Psoas muscle (tissue), 8 donors: ENCODE measurements around the gene TCF7L1. TPM values are rescaled to one million over a fixed set of nuclear protein-coding genes. Genes with fewer than 3 reads are reported as not detected.

Source experiments
- ATAC-seq, 4 donors: fragments of 200-7000 bp; cut with Tn5 transposase; one replicate each; pipeline ENCODE4 v1.9.1; 2020; ENCODE audit warnings: moderate library complexity in 3 of 4, mild to moderate bottlenecking in 2 of 4
- DNase-seq, 2 donors: peaks; one replicate each; pipeline ENCODE4 v3.0.0-alpha.2; 2020
- H3K27ac ChIP-seq: fragments of 200-600 bp; one replicate; pipeline ENCODE4 v1.8.0; 2022
- H3K27me3 ChIP-seq, 3 donors: fragments of 200-600 bp in 1 of 3; one replicate each; pipeline versions ENCODE4 v1.6.1 to v1.8.0; 2013 to 2022; ENCODE audit warnings: low read length in 2 of 3, mild to moderate bottlenecking in 2 of 3, moderate library complexity in 1 of 3; ENCODE audit not compliant: insufficient read depth in 3 of 3
- H3K36me3 ChIP-seq, 2 donors: fragments of 200-600 bp in 1 of 2; one replicate each; pipeline versions ENCODE4 v1.6.1 to v1.8.0; 2013 to 2022; ENCODE audit warnings: low read depth in 1 of 2, mild to moderate bottlenecking in 1 of 2, moderate library complexity in 1 of 2; ENCODE audit not compliant: insufficient read depth in 1 of 2
- H3K4me1 ChIP-seq: fragments of 200-600 bp; one replicate; pipeline ENCODE4 v1.8.0; 2022
- H3K4me3 ChIP-seq: fragments of 200-600 bp; one replicate; pipeline ENCODE4 v1.8.0; 2022; ENCODE audit warnings: mild to moderate bottlenecking
- H3K9me3 ChIP-seq: fragments of 200-600 bp; one replicate; pipeline ENCODE4 v1.8.0; 2022
- WGBS, 3 donors: extraction: QIAGEN DNeasy Blood & Tissue Kit; methylation state at CpG; one replicate each; pipeline versions ENCODE4 v1.1.6 to v1.1.7; 2013; 5-methylcytosine and 5-hydroxymethylcytosine counted together
- intact Hi-C, 2 donors: fragments of 100-400 bp; cut with DNase I; formaldehyde crosslinking; loops; one replicate each; pipeline versions ENCODE4 v1.11.0 to v1.14.2; 2022
- polyA plus RNA-seq, 3 donors: library from polyadenylated mRNA; stranded (reverse); fragments of 200-250 nt; gene quantifications; one replicate each; pipeline ENCODE4 v1.2.3, GENCODE V29; 2013
- total RNA-seq, 4 donors: library from RNA; stranded (reverse); fragmentation: NEBNext Ultra II Directional in 2 of 4; extraction: Animal tissue kit (Norgen Biotek cat#: 25700) in 2 of 4; gene quantifications; one replicate each; pipeline versions ENCODE4 v1.2.1 to v1.2.4, GENCODE V29; 2021 to 2023
- TF ChIP-seq, protein P1 (sequence below): fragments of 200-600 bp; IDR thresholded peaks from one replicate; pipeline ENCODE4 v1.8.0; 2022; ENCODE audit warnings: antibody characterized with exemption
- donor health status: healthy with polysubstance abuse.
- donor health status: DM: no; HTN: no; CAD: no; lungs with moderate emphysema.
- donor health status: Bipolar disorder and iron deficiency.
- donor health status: healthy.
- donor health status: DM: yes; HTN: yes; CAD: no.
- donor health status: DM: no; HTN: no; CAD: no.
- donor health status: DM: no; HTN: no; CAD: no.
- donor health status: DM: yes; HTN: yes; CAD: no.

TCF7L1 gene
- total and polyA plus RNA-seq, 7 donors, result 2.1 to 13.3 (median 6.1) TPM

DNA sequence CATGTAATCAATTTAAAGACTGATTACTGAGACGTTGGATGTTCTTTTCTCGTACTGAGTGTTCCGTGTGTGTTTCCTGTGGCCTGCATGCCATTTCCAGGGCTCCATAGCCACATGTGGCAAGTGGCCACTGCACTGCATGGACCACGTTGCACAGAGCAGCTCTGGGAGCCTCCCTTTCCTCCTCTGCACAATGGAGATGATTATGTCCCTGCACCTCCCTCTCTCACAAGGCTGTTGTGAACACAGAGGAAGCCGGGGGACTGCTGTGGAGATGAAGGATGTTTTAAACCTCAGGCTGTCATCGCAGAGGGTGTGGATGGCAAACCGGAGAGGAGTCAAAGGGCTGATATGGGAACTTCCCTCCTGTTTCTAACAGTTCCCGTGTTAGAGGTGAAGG is 106.9 kb downstream of the TCF7L1 start:
- intact Hi-C loops, result no loop called here

DNA sequence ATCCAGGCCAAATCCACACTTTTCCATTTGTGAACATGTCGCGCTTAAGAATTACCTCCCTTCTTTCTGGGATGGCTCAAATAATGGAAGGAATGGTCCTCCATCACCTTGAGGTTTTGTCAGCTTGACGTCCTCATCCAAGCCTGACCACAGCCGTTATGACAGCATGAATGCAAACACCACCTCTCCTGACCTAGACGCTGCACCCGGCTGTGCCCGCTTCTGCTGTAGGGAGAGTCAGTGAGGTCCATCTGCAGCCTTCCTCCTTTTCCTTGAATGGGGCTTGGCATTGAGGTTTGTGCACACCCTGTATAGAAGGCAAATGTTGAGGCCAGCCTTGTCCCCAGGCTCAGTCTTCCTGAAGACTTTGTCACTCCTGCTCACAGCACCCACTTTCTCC is 109.1 kb downstream of the TCF7L1 start:
- Histone ChIP-seq H3K4me3 (no peak overlapping the region), H3K27ac (no peak overlapping the region), H3K36me3 (no peaks in the 10 kb centered on the region), H3K4me1 (peaks cover 5% of the 10 kb centered on the region), H3K27me3 (no peaks in the 10 kb centered on the region), H3K9me3 (no peaks in the 10 kb centered on the region)
- no peak for DNase-seq
- no peak for ATAC-seq
- WGBS, 3 donors, result 91 to 96% (median 94%) methylated on average over 7 of the region's 7 CpGs
- TF ChIP-seq, protein P1, sequence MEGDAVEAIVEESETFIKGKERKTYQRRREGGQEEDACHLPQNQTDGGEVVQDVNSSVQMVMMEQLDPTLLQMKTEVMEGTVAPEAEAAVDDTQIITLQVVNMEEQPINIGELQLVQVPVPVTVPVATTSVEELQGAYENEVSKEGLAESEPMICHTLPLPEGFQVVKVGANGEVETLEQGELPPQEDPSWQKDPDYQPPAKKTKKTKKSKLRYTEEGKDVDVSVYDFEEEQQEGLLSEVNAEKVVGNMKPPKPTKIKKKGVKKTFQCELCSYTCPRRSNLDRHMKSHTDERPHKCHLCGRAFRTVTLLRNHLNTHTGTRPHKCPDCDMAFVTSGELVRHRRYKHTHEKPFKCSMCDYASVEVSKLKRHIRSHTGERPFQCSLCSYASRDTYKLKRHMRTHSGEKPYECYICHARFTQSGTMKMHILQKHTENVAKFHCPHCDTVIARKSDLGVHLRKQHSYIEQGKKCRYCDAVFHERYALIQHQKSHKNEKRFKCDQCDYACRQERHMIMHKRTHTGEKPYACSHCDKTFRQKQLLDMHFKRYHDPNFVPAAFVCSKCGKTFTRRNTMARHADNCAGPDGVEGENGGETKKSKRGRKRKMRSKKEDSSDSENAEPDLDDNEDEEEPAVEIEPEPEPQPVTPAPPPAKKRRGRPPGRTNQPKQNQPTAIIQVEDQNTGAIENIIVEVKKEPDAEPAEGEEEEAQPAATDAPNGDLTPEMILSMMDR, result no peak
- intact Hi-C loops, result no loop called here

More for the DNA sequence above, 106.9 kb downstream of the TCF7L1 start:
- no peak overlapping the region for H3K27ac ChIP-seq
- H3K4me1 ChIP-seq, result peaks cover 5% of the 10 kb centered on the region
- H3K27me3 ChIP-seq, result no peaks in the 10 kb centered on the region
- no peak overlapping the region for H3K4me3 ChIP-seq
- TF ChIP-seq, protein P1, result no peak
- 65 to 79% (median 74%) methylated on average over 8 of the region's 8 CpGs for WGBS, 3 donors
- DNase-seq, result no peak
- ATAC-seq, result no peak
- no peaks in the 10 kb centered on the region for H3K9me3 ChIP-seq
- no peaks in the 10 kb centered on the region for H3K36me3 ChIP-seq

DNA sequence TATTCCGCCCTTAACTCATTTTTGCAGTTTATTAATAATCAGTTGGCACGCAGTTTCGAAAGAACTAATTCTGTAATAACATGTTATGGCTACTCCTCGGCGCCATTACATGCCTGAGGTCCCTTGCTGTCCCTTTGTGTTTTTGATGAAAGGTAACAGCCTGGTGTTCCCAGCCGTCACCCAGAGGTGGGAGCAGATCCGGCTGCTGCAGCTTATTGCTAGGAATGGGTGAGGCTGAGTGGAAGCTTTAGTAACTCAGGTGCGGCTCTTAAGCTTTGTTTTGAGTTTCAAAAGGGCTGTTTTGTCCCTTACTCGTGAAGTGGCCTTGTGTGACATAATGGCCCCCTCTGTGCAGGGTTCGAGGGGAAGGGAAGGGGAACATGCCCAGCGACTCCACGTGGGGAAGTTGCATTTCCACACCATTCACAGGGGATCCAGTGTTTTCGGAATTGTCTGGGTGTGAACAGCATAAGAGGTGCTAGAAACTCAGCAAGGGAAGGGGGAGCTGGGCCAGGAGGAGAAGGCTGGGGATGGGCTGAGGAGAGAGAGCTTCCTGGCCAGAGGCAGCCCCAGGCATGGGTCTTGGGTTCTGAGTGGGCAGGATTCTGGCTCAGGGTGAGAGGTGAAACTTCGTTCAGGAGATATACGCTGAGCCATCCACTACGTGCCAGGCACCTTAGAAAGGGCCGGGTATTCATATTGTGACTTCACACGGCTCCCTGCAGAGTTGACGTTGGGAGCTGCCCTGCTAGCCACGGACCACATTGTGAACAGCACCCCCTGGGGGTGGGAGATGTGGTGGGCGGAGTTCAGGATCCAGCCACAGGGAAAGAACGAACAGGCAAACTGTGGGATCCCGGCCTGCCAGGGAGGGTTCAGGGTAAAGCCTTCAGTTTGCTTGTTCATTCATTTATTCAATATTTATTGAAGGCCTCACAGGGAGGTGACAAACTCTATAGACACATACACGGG is 110.2 kb downstream of the TCF7L1 start:
- Histone ChIP-seq H3K36me3 (no peaks in the 10 kb centered on the region), H3K4me1 (peaks cover 12% of the 10 kb centered on the region), H3K4me3 (no peak overlapping the region), H3K27ac (no peak overlapping the region), H3K27me3 (no peaks in the 10 kb centered on the region), H3K9me3 (no peaks in the 10 kb centered on the region)
- WGBS, 3 donors, result 65 to 73% (median 73%) methylated on average over 24 of the region's 24 CpGs
- TF ChIP-seq, protein P1, result peak; percentile 61
- intact Hi-C loops, result loop anchor here (1.0 kb wide), 2 partner anchors 110 to 111 kb away; partner anchors contain the start of gene TCF7L1 (in 1 of the 2)
- peak; percentile 63 to 83 for DNase-seq
- peak; percentile 78 to 92 (median 88) for ATAC-seq

DNA sequence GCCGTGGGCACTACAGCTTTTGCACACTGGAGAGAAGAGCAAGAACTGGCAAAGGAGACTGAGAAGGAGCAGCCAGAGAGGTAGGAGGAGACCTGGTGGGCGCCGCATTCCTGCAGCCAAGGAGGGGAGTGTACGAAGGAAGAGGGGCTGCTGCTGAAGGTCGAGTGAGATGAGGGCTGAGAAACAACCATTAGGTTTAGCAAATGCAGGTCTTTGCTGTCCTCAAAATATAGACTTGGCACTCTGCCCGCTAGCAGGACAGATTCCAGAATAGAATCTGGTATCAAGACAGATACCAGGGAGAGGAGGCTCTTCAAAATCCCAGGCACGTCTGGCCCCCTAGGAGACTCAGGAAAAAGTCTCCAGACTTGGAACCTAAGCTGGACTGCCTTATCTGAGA is 111.6 kb downstream of the TCF7L1 start:
- no peak overlapping the region for H3K4me3 ChIP-seq
- intact Hi-C loops, result no loop called here
- peaks cover 25% of the 10 kb centered on the region for H3K4me1 ChIP-seq
- H3K27ac ChIP-seq, result no peak overlapping the region
- ATAC-seq, result no peak
- TF ChIP-seq, protein P1, result no peak
- 70 to 76% (median 71%) methylated on average over 7 of the region's 7 CpGs for WGBS, 3 donors
- H3K27me3 ChIP-seq, result no peaks in the 10 kb centered on the region
- no peaks in the 10 kb centered on the region for H3K9me3 ChIP-seq
- no peak for DNase-seq
- H3K36me3 ChIP-seq, result no peaks in the 10 kb centered on the region
